HG02571 (cell line): ENCODE measurements around the gene COL27A1.

Experiments used
- ATAC-seq: cut with Tn5 transposase; IDR thresholded peaks from one replicate; pipeline ENCODE4 v1.9.1; 2021; ENCODE audit warnings: mild to moderate bottlenecking, moderate library complexity; ENCODE audit not compliant: unreplicated experiment

The COL27A1 gene

DNA sequence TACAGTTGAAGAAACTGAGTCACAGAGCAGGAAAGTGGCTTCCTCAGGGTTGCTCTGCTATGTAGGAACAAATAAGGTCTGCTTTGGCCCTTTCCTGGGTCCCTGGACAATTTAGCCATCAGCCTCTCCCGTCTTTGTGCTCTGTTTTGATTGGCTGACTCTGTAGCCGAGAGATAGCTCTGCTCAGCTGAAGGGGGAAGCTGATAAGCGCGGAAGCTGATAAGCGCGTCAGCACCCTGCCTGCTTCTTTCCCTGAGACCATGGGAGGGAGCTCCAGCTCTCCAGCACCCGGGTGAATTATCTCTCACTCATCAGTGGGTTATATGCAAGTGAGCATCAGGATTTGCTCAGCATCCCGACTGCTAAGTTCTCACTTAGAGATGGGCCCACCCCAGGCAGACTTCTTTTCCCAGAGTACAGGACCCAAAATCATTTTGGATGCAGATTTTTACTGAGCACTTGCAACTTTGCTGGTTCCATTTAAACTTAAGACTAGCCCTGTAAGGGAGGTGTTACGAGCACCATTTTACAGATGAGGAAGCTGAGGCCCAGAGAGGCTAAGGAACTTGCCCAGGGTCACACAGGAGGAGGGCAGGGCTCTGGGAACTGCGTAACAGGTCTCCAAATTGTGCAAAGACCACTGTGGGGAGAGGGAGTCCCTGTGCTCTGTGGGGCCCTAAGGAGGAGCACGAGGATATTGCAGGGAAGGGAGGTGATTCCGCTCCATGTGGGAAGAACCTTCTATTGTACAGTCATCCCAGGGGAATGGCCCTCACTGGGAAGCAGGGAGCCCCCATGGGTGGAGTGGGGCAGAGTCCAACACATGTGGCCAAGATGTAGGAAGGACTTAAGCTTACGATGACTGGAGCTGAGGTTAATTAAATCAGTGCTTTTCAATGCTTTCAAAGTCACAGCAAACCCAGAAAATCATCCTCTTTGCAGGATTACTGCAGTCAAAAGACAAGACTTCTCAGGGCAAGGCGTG, 83.8 kb downstream of the COL27A1 start:
- no peak for ATAC-seq

DNA sequence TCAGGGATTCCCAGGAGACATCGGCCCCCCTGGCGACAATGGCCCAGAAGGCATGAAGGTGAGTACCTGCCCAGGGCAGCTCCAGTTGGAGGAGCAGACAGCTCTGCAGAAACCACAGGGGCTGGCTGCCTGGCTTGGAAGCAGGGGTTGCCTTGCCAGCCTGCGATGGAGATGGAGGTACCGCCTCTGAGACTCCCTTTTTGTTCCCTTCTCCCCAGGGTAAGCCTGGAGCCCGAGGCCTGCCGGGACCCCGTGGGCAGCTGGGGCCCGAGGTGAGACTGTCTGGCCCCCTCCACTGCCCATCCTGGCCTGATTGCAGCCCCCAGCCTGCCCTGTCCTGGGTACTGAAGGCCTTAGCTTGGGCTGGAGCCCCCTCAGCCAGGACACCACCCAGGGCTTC, 84.9 kb downstream of the COL27A1 start:
- no peak for ATAC-seq

DNA sequence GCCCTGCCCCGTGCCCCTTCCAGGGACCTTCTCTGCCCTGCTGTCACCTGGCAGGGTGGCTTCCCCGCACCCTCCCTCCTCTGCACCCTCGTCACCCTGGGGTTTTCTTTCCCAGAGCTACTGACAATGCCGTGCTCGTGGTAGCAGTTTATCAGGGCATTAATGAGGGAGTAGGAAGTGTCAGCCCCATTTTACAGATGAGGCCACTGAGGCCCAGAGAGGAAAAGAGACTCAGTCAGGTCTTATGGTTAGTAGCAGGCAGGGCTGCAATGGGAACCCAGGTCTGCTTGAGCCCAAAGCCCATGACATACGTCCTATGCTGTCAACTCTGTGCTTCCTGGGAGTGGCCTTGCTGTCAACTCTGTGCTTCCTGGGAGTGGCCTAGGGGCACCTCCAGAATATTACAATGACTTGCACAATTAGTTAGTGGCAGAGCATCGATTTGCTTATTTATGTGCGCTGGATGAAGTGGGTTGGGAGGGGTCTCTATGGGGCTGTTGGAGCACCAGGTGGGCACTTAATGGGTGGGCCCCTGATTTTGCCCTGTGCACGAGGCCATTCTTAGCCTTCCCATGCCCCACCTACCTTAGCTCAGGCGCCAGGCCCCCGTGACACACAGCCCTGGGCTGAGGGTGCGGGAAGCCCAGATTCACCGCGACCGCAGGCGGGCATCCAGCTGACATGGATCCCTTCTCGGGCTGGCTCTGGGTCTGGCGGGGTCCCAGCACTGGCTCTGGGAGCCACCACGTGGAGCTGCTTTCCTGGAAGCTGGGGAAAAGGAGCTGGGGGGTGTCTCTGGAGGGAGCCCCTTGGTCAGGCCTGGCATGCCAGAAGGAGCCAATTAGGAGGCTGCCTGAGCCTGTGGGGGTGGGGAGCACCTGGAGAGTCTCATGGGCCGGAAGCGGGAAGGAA, 85.6 kb downstream of the COL27A1 start:
- no peak for ATAC-seq

DNA sequence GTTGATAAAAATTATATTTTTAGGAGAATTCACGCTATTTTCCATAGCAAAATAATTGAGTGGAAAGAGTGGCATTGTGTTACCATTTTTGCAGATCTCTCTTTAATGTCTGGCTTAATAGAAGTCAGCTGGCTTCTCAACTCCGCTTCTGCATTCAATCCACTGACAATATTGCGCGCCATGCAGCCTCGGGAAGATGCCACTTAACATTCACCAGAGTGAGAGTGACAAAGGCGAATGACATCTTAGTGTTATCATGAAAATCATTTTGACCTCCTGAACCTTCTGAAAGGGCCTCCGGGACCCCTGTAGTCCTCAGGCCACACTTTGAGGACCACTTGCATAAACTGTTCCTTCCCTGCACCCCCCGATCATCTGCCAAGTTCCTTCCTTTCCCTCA, 87.5 kb downstream of the COL27A1 start:
- no peak for ATAC-seq

DNA sequence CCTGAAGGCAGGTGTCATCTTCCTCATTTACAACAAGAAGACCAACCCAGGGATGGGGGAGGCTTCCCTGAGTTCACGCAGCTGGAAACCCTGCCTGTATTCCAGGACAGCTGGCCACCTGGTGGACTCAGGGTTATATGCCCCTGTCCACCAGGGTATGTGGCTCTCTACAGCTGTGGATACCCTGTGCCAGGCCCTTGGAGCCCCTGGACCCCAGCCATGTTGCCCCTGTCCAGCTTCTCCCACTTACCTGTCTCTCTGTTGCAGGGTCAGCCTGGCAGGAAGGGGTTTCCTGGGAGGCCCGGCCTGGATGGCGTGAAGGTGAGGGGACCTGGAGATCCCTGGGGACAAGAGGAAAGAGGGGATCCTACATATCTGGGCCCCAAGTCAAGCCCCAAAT, 87.9 kb downstream of the COL27A1 start:
- ATAC-seq: no peak

DNA sequence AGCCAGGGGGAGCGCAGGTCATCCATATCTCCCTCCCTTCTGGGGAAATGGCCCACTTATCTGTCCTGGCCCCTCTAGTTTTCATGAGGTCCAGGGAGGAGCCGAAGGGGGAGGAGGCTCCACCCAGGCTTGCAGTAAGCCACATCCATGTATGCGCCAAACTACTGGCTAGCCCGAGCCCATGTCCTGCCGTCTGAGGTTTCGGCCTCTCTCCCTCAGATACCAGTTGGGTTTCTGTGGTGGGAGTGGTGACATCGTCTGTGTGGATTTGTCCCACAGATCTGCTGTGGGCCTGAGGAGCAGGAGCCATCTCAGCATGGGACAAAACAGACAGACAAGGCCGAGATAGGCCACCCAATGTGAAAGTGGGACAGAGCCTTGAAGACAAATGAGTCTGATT, 89.2 kb downstream of the COL27A1 start:
- no peak for ATAC-seq

DNA sequence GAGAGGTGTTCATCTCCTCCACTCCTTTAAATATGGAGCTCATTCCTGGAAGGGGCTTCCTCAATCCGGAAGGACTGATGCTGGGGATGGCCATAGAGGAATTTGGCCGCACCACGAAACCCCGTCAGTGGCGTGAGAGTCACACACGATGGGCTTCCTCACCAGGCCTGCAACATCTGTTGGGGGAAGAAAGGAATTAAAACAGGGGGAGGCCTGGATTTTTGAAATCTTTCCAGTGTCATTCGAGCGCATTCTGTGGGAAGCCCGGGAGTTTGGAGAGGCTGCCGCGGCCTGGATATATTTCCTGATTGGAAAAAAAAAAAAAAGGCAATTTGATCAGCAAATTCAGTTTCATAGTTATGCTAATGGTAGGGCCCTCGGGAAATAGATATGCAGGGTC, 91.2 kb downstream of the COL27A1 start:
- no peak for ATAC-seq

DNA sequence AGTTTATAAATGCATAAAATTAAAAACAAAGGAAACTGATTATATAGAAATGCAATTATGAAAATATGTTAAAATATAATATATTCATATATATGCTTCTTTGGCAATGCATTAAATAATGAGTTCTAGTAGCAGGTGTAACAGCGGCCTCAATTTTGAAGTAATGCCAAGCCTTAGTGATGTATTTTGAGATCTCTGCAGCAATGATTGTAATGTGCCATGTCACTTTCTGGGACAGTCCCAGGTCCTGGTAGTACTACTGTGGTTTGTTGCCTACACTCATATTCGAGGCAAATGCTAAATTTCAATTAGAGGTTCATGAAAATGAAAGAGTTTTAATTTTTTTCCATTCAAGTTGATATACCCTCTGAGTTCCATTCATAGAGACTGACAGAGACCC, 91.7 kb downstream of the COL27A1 start:
- ATAC-seq: no peak

DNA sequence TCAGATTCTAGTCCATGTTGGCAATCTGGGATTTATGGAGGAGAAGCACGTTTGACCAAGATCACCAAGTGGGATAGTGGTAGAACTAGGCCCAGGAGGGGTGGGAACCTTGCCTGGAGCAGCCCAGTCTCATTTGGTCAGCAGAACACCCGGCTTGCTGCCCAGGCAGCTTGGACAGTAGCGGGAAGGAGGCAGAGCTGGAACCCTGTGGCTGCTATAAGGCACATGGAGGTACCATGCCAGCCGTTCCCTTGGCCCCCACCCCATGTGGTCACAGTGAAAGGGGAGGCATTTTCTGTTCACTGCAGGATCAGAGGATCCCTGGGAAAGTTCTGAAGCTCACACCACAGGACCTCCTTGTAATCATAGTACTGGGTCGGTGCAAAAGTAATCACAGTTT, 92.2 kb downstream of the COL27A1 start:
- ATAC-seq: no peak

DNA sequence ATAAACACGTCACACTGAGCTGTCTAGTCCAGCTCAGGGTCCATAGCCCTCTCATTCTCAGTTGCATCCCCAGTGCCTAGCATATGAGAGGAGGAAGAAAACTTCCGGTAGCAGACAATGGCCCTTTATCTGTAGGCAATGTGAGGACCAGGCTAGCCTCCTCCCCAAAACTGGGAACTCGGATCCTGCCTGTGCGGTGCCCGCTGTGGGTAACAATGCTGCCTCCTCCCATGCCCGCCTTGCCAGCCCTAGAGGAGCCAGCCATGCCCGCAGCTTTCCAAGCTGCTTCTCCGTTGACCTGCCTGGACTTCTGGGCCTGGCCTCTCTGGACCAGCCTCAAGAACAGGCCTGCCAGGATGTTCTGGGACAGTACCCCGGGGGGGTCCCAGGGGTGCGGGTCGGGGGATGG, 93.0 kb downstream of the COL27A1 start:
- ATAC-seq: no peak

DNA sequence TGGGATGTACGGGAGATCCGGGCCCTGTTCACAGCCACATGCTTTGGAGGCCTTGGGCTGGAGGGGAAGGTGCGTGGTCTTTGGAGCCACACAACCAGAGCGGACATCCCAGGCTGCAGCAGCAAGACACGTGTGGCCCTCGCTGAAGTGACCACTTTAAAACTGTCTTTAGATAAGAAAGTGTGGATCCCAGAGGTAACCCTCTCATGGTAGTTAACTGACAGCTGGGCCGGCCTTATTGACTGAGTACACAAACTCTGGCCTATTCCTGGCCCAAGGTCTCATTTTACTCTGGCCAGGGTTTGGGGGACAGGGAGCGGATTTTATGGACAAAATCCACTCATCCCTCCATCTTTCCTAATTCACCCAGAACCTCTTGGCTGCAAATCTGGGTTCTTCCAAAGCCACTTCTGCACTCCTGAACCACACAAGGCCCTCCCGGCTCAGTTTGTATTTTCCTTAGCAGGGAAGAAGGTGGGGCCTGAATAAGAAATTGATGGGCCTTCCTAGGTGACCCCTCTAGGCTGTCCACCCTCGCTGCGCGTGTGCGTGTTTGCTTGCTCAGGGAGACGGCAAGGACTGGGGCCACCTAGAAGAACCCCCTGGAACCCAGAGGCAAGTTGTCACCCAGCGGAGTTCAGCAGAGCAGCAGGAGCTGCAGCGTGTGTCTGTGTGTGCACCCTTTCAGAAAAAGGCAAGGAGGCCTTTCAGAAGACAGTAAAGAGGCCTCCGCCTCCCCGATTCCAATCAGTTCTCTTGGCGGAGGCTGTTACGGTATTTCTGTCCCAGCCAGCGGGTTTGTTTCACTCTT, 94.3 kb downstream of the COL27A1 start:
- no peak for ATAC-seq

DNA sequence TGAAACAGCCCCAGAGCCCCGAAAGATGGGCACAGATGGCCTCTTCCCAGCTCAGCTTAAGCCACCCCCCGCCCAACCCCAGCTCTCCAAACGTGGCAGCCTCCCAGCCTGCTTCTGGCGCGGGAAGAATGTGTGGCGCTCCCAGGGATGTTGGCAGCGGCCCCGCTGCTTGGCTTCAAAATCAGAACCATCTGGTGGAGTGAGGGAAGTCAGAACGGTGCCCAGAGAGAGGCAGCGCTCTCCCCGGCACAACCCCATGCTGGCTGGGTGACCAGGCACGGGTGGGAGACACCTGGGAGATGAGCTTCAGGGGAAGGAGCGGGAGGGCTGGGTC, 94.9 kb downstream of the COL27A1 start:
- ATAC-seq: no peak

DNA sequence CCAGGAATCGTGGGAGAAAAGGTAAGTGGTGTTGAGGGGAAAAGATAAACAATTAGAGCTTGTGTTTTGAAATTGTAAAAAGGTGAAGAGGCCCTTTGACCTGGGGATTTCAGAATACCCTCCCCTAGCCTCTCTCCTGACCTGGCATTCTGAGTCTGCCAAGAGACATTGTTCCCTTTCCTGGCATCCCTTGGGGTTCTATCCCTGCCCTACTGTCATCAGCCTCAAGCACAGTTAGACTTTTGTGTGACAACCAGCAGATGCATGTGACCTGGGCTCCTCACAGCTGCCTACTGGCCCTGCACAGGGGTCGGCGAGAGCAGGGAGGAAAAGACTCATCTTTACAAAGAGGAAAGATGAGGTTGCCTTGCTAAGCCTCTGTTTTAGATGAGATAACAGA, 95.3 kb downstream of the COL27A1 start:
- no peak for ATAC-seq

DNA sequence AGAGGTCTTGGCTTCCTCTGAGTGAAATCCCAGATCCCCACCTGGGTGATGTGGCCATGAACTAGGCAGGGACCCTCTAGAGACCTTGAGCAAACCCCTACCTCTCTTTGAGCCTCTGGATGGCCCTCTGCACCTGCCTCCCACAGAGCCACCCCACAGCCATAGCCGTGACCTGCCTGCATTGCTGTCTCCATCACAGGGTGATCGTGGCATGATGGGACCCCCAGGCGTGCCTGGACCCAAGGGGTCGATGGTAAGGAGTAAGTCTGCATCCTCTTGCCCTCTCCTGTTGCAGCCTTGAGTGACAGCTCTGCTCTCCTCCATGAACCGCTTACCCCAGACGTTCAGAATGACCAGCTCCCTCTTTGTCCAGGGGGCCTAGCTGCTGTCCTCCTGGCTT, 97.1 kb downstream of the COL27A1 start:
- ATAC-seq: no peak

DNA sequence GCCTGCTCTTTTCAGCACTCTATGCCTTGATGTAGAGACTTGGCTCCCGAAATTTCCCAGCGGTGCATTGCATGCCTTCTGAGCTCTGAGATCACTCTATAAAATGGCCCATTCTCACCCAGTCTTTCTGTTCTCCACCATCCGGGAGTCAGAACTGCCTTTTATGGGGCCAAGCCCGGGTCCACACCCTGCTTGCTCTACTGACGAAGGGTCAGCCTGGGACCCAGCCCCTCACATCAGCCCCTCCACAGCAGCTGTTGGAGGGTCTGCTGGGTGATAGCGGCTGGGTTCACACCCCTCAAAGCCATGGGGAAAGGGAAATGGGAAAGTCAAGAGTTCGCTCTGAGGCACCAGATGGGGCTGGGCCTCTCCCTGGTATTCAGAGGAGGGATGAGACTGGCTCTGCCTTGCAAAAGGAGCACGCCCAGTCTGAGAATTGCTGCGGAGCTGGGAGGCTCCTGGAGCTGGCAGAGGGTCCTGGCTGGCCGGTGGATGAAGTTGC, 101.5 kb downstream of the COL27A1 start:
- ATAC-seq: no peak

DNA sequence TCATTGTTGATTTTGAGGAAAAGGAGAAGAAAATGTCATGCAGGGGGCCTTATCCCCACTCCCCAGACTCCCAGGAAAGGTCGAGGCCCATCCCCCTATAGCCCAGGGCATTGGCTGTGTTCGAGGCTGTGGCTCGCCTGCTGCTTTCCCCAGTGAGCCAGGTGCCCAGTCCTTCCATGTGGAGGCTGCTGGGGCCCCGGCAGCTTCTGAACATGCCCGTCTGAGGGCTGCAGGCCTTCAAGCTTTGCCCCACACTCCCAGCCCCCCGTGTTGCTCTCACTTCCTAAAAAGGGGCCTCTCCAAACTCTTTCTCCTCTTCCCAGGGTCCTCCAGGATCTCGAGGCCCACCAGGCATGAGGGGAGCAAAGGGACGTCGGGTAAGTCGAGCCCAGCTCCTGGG, 102.9 kb downstream of the COL27A1 start:
- ATAC-seq: no peak

DNA sequence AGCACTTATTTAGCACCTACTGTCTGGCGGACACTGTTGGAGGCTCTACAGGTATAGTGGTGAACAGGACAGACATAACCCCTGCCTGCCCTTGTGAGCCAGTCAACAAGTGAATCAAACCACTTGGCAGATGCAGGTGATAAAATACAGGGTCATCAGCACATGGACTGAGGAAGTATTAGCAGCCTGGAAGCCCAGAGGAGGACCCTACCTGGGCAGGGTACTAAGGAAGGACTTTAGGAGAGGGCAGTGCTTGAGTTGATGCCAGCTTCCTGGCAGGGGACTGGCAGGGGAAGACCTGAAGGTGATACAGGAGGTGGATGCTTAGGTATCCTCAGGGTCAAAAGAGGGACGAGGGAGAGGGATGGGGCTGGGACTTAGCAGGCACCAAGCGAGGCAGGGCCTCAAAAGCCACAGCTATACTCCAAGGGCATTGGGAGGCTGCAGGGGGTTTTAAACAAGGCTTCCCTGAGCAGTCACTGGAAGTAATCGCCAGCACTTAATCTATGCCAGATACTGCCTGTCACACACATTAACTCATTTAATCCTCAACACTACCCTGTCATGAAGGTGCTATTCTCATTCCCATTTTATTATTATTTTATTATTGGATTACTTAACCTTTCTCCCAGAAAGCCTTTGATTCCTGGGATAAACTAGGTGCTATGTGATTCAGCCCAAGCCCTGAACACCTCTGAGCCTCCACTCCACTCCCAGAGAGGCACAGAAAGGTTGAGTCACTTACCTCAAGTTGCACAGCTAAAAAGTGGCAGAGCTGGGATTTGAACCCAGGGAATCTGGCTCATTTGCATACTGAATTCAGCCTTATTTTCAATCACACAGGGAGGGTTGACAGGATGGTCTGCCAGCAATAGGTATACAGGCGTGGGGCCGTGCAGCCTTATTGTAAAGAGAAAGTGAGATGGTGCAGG, 103.8 kb downstream of the COL27A1 start:
- no peak for ATAC-seq

DNA sequence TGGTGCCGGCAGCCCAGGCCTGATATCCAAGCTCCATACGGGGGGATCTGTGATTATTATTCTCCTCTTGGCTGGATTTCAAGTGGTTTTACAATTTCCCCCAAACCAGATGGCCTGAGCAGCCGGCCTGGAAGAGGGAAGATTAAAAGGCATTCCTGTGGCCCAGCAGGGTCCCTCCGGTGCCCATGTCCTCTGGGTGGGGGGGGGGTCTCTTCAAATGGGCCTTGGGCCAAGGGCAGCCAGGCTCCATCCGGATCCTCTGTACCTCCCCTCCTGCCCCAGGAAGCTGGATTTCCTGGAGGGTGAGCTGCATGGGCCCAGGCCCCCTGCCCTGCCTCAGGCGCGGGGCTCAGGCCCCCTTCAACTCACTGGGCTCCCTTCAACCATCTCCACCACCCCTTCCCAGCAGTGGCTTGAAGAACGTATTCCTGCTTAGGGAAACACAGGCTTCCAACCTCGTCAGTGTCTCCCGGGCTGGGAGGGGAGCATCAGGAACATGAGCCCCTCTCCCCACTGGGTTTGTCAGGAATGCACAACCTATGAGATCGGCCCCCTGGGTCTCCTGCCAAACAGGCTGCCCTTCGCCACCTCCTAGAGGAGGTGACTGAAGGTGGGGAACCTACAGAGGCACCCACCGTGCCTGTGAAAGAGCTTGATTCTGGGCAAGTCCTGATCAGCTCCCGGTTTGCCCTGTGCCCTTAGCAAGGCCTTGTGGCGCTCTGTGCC, 104.6 kb downstream of the COL27A1 start:
- ATAC-seq: no peak

DNA sequence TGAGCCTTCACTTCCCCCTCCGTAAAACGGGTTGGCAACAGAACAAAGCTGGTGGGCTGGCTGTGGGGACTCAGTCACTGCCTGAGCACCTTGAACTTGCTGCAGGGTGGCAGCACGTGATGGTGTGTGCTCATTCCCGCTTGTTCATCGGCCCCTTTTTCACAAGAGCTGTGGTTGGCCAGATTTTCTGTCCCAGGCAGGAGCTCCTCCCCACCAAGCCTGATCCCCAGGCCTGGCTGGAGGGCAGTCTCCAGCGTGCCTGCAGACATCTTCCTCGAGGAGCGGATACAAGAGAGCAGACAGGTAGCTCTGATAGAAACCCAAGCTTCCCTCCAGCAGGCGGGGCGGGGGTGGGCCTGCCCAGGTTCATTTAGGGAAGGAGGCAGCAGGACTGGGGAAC, 105.7 kb downstream of the COL27A1 start:
- no peak for ATAC-seq
